ENCODE measurements around the gene PCF11.

Gene PCF11

DNA sequence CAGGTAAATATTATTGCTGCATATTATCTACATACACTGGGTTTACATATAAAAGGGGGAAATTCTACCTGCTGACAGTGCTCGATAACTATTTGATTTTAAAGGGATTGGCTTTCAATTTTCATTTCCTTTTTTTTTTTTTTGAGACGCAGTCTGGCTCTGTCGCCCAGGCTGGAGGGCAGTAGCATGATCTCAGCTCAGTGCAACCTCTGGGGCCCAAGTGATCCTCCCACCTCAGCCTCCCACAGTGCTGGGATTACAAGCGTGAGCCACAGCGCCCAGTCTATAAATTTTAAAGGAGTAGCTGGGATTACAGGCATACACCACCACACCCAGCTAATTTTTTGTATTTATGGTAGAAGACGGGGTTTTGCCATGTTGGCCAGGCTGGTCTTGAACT lies 3.2 kb upstream of the PCF11 start:
- no peak overlapping the region for H3K4me3 ChIP-seq (ENCODE audit: low read depth, low read length)

DNA sequence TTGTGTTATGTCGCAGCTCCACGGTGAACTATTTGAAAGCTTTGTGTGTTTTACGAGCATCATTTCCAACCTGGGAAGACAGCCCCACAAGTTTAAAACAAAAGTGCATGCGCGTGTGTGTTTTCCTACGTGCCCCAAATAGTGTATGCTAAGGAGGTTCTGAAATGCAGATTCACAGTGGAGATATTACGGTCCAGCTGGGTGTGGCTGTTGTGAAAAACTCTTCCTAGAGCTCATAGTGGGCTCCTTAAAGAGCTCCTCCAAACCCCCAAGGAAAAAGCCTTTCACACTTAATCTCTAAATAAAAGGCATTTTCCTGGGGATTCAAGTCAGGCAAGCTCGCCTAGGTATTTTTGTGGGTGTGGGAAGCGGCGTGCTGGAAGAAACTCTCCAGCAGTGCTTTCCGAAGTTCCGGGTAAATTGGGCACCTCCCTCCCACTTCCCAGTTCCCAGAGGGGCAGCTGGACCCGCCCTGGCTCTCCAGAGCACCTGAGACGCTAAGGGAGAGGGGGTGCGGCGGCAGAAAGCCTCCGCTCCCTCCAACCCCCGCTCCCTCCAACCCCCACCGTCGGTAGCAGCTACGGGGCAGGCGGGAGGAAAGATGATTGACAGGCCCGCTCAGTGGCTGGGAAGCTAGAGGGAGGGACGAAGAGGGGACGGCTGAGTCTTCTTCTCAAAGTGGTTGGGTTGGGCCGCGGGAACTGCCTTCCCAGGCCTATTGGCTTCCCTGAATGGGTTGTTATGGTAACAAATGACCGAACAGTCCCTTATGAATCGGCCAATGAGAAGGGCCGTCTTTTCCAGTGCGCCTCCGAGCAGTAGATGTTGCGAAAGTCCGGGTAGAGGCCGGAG lies 561 bp upstream of the PCF11 start:
- H3K4me3 ChIP-seq (ENCODE audit: low read depth, low read length) = peak overlapping the region; percentile 63

DNA sequence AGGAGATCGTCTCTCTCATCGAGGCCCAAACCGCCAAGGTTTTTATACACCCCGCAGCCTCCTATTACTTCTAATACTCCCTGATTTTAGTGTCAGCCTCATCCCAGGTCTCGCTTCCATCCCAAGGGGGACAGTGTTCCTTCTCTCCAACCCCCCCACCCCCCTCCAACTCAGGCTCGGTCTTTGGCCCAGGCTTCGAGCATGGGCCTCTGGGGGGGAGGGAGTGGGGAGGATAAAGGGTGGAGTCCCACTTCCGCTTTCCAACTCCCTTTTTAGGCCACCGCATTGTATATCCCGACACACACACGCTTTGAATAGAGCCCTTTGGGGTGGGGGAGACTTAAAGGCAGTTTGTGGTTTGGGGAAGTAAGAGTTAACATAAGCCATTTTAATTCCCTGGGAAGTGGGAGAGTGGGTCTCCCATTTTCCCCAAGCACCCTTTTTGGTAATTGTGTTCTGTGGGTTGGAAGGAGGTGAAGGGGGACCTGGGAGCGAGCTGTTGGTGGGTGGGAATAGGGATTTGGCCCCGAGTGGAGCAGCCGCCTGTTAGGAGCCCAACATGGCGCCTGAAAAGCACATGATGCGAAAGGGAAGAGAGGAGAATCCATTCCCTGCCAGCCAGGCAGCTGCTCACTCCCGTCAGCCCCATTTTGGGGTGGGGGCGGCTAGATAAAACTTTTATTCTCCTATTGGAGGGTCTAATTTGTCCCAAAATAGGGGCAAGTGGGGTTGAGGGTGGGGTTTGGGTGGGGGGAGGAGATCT lies 844 bp downstream of the PCF11 start:
- H3K4me3 ChIP-seq (ENCODE audit: low read depth, low read length) = peak overlapping the region; percentile 99

DNA sequence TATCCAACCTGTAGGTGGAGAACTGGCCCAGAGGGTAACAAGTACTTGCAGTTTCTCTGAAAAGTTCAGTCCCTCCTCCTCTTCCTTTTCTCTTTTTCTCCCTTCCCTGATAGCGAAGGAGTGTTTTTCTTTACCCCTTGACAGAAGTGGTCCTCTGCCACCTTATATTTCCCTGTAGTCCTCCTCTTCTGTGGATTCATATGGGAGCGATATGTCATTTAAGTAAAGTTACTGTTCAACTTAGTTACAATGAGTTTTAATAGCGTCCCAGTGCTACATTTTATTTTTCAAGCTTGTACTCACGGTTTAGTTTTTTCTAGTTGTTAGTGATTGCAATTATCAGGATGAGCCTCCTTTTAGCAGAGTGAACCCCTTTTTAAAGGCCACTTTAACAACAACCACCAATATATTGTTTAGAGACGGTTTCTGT lies 1.4 kb downstream of the PCF11 start:
- H3K4me3 ChIP-seq (ENCODE audit: low read depth, low read length) = peak overlapping the region; percentile 99

DNA sequence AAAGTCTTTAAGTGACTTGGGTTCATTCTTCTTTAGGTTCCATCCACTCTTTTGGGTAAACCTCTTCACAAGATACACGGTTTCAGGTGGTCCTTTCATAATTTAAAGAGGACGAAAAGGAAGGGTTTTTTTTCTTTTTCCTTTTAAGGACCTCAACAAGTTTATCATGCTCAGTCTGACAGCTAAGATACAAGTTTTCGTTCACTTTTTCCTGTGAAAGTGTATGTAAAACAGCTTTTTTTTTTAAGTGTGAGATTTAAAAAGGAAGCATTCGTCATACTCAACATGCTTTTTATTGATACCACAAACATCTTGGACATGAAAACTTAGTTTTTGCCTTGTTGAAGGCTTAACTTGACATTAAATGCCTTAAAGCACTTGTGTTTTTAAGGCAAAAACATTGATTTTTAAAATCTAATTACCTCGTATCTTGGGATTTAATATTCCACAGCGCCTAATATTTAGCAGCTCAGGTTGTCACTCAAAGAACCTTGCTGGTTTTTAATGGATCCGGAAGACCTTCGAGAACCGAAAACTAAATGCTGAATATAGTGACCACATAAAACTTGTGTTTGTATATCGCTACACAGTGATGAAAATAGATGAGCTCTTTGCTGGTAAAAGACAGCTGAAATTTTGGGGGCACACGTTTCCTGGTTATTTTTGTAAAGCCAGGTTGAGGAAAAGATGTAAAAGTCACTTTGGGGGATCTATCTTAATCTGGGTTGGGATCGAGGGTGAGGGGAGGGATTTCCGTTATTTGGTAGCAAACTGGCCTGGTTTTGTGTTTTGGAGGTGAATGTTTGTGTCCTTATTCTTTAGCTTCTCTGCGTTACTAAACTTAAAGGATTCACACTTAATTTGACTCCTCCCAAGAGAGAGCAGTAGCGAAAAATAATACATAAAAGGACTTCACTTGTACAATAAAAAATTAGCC lies 2.3 kb downstream of the PCF11 start:
- peak overlapping the region; percentile 99 for H3K4me3 ChIP-seq (ENCODE audit: low read depth, low read length)

DNA sequence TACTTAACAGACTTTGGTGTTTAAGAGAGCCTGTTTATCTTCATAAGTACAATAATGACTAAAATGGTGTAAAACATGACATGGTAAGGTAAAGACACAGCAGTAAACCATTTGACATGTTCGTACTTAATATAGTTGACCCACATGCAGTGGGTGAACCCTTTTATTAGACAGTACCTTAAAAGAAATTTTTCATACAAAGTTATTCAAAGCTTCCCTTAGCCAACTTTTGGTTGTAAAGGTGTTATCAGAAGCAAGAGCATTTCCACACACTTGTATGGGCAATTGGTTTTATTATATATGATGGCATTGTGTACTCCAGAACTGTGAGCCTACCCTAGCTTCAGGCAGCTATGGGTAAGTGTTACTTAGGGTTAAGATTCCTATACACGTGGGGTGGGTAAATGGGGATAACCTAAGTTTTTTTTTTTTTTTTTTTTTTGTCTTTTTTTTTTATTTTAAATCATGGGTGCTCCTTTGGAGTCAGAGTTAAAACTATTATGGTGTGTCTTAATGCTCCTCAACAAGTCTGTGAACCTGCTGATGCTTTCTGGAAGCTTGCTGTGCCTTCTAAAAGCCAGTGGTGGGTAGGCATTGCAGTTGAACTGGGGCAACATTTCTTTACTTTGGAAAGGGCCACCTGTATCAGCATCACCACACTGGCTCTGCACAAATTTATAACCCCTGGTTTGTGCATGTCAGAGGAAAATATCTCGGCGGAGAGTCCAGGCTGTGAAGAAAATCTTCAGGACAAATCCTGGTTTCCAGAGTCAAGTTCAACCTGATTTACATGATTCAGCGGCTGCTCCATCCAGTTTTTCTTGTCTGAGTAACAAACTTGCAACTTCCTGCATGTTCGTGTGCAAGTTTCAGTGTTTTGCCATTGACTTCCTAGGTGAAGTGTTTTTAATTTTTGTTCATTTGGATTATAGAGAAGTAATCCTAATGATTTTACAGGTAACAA lies 3.3 kb downstream of the PCF11 start:
- H3K4me3 ChIP-seq (ENCODE audit: low read depth, low read length) = no peak overlapping the region

DNA sequence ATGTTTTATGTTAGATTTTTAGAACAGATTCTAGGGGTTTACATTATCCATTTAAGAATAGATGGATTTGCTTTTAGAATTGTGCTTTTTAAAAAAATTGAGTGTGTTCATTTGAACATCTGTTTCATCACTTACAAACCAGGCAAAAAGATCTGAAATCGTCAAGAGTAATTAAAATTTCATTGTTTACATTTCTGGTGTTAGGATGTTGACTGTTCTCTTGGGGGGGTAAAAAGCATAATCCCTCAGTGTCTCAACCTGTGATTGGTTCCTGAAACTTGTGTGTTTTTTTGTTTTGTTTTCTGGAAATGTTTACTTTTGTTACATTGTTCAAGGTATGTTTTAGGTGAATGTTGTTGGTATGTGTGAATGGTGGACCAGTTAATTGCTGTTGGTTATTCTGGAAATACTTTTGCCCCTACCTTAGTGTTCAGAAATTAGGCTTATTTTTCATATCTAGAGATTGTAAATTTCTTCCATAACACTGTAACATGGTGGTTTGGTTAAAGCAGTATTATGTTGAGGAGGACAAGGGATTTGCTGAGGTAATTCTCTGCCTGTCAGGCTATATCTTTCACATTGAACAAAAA lies 4.8 kb downstream of the PCF11 start:
- H3K4me3 ChIP-seq (ENCODE audit: low read depth, low read length) = no peak overlapping the region

DNA sequence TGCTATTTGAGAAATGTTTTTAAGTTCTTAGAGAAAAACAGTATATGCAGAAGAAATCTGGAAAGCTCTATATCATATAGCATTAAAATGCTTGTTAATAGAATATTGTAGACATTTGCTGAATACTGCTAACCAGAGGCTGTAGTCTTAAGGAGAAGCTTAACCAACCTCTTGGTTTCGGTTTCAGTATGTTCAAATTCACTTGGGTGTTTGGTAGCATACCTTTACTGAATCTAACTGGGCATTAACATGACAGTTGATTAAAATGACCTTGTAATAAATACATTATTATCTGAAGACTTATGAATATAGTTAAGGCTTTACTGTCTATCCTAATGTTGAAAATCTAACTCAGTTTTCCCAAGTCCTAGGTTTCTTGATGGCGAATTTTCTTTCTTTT lies 5.4 kb downstream of the PCF11 start:
- no peak overlapping the region for H3K4me3 ChIP-seq (ENCODE audit: low read depth, low read length)

DNA sequence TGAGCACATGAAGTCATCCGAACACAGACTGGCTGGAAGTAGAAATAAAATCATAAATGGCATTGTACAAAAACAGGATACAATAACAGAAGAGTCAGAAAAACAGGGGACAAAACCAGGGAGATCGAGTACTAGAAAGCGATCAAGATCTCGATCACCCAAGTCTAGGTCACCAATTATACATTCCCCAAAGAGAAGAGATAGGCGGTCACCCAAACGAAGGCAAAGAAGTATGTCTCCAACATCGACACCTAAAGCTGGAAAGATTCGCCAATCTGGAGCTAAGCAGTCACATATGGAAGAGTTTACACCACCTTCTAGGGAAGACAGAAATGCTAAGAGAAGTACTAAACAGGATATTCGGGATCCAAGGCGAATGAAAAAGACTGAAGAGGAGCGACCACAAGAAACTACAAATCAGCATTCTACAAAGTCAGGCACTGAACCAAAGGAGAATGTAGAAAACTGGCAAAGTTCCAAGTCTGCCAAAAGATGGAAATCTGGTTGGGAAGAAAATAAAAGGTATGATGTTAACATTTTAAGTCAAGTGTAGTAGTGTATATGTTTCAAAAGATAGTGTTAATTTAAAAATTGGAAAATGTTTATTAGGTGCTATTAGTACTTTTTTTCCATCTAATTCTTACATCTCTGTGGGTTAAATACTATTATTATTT lies 9.4 kb downstream of the PCF11 start:
- H3K4me3 ChIP-seq (ENCODE audit: low read depth, low read length) = no peak overlapping the region

DNA sequence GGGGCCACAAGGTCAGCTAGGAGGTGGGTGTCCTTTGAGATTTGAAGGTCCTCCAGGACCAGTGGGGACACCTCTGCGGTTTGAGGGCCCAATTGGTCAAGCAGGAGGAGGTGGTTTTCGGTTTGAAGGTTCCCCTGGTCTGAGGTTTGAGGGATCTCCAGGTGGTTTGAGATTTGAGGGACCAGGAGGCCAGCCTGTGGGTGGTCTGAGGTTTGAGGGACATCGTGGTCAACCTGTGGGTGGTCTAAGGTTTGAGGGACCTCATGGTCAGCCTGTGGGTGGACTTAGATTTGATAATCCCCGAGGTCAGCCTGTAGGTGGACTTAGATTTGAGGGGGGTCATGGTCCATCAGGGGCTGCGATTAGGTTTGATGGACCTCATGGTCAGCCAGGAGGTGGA lies 11.8 kb downstream of the PCF11 start:
- H3K4me3 ChIP-seq (ENCODE audit: low read depth, low read length) = no peak overlapping the region

DNA sequence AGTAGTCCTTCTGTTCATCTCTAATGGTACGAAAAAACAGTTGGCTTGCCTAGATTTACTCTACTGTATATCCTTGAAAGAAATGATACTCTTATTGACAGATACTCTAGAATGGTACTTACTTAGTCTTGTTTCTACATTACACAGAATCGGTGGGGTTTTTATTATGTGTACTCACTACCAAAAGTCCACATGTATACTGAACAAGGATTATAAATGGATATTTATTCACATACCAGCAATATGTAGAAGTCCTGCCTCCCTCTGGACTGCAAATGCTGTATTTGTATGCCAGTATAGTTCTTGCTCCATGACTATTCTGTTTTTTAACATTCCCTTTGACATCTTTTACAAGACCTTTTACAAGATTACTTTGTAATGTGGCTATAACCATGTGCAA lies 13.9 kb downstream of the PCF11 start:
- H3K4me3 ChIP-seq (ENCODE audit: low read depth, low read length) = no peak overlapping the region

DNA sequence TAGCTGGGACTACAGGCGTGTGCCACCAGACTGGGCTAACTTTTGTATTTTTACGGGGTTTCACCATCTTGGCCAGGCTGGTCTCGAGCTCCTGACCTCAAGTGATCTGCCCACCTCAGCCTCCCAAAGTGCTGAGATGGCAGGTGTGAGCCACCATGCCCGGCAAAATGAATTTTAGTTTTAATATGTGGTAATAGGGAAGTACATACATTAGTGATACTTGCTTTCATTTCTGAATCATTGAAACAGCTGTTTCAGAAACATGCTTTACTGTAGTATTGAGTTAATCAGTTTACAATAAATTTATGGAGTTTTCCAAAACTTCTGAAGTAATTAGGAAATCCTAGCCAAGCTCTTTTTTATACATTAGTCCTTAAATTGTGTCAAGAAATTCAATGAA lies 15.6 kb downstream of the PCF11 start:
- H3K4me3 ChIP-seq (ENCODE audit: low read depth, low read length) = no peak overlapping the region

DNA sequence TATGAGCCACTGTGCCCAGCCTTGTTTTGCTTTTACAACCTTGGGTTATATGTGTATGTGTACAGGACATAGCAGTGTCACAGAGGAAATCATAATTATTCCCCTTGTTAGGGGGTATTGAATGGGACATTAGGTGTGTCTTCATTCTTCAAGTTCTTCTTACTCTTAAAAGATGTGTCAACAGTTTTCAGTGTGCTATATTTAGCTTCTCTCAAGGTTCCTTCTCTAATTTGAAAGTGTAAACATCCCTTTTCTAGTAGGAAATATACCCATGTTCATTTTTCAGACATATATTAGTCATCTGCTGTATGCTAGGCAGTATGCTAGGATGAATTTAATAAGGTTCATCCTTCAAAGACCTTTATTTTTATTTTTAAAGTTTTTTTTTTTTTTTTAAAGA lies 17.1 kb downstream of the PCF11 start:
- H3K4me3 ChIP-seq (ENCODE audit: low read depth, low read length) = no peak overlapping the region

DNA sequence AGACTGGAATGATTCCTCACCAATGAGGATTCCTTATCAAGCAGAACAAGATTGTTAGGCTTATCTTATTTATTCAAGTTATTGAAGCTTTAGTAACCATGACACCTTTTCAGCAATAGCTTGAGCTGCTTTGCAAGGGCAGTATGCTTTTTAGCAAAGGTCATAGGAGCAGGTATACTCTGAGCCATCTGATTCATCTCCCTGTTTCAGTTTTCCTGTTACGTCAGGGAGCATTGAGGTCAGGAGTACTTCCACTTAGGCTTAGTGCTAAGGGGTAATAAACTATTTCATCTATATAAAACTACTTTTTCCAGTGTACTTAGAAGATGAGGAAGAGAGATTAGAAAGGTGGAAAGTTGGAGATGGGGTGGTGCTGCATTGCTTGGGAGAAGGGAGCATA lies 18.9 kb downstream of the PCF11 start:
- H3K4me3 ChIP-seq (ENCODE audit: low read depth, low read length) = no peak overlapping the region

DNA sequence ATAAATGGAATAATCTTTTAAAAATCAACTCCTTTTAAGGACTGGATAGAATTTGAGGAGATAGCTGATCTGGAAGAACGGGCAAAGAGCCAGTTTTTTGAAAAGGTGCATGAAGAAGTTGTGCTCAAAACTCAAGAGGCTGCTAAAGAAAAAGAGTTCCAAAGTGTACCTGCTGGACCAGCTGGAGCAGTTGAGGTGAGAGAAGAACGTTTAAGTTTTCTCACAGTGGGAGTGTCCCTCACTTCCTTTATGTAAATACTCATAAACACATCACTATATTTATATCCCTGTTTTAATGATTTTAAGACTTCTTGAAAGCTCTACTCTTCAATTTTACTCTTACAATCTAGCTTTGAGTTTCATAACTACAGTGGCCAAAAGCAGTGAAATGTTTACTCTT lies 24.9 kb downstream of the PCF11 start:
- no peak overlapping the region for H3K4me3 ChIP-seq (ENCODE audit: low read depth, low read length)

DNA sequence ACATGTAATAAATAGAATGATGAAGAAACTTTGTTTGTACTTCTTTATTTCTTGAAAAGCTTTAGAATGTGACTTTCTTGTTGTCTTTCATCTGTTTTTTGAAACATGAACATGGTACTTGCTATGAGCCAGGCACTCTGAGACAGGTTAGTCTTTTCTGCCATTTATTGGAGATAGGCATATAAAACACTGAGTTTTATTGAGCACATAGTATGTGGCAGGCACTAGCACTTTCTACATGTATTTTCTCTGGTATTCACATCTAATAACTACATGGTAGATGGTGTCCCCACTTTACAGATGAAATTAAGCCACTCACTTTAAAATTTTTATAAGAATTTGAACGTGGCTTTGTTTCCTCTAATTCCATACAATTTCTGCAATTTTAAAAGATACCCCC lies 28.8 kb downstream of the PCF11 start:
- H3K4me3 ChIP-seq (ENCODE audit: low read depth, low read length) = no peak overlapping the region

DNA sequence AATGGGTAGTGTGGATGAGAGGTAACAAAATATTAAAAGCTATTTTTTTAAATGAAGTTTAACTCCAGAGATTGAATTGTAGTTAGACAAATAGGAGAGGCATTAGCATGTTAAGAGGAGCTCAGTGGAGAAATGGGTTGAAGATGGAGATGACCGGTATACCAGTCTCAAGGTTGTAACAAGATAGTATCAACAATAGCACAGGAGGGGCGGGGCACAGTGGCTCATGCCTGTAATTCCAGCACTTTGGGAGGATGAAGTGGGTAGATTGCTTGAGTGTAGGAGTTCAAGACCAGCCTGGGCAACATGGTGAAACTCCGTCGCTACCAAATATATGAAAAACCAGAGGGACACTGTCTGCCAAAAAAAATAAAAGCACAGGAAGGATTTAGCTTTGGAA lies 30.5 kb downstream of the PCF11 start:
- H3K4me3 ChIP-seq (ENCODE audit: low read depth, low read length) = no peak overlapping the region

DNA sequence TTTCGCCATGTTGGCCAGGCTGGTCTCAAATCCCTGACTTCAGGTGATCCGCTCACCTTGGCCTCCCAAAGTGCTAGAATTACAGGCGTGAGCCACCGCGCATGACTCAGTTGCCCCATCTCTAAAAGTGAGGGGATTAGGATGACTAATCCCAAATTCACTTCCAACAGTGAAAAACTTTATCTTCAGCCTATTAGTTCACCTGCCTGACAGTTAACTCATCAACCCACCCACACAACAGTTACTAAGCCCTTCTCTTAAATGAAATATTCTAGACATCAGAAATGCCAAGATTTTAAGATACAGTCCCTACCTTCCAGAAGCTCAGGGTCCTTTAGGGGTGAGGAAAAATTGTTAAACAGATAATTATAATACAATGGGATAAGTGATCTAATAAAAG lies 34.6 kb downstream of the PCF11 start:
- H3K4me3 ChIP-seq (ENCODE audit: low read depth, low read length) = no peak overlapping the region

DNA sequence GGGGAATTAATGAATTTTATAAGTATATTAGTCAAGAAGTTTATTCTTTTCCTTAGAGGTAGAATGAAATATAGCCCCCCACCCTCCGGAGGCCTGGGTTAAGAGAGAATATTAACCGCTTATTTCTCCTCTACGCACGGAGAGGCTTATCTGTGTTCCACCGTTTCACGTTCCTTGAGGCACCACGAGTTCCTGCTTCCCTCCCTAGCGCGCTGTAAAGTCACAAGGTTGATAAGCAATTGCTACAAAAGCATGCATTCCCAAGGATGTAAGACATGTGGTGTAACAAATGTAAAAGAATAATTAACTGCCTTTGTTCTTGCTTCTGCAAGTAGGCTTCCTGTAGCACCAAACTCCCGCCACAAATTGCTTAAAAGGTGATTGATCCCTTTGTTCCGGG lies 35.1 kb downstream of the PCF11 start:
- no peak overlapping the region for H3K4me3 ChIP-seq (ENCODE audit: low read depth, low read length)

All from iPS-11a (cell line).